Left renal pelvis (tissue), 4 donors: ENCODE measurements around the gene ZNF695. TPM values are rescaled to one million over a fixed set of nuclear protein-coding genes. Genes with fewer than 3 reads are reported as not detected.

Source experiments
- DNase-seq, 4 donors: peaks; one replicate each; pipeline ENCODE4 v3.0.0-alpha.2; 2013; ENCODE audit warnings: low read depth in 4 of 4, low spot score in 3 of 4
- polyA plus RNA-seq, 4 donors: library from polyadenylated mRNA; unstranded; fragments of 120-200 nt; gene quantifications; one replicate each; pipeline ENCODE4 v1.2.1, GENCODE V29; 2013; ENCODE audit not compliant: insufficient read length in 4 of 4

Gene ZNF695
- polyA plus RNA-seq, 4 donors, result 2.7 to 4.1 (median 3.7) TPM

- no peak for DNase-seq
Measured at GRCh38 chr1:246959944-246960693, 47.7 kb downstream of the ZNF695 start.

- no peak for DNase-seq
Measured at GRCh38 chr1:246954126-246954525, 53.7 kb downstream of the ZNF695 start.

GRCh38 chr1:246951413-246951812 lies 56.4 kb downstream of the ZNF695 start:
- no peak for DNase-seq

GRCh38 chr1:246949956-246950355 lies 57.9 kb downstream of the ZNF695 start:
- DNase-seq, result no peak

DNA sequence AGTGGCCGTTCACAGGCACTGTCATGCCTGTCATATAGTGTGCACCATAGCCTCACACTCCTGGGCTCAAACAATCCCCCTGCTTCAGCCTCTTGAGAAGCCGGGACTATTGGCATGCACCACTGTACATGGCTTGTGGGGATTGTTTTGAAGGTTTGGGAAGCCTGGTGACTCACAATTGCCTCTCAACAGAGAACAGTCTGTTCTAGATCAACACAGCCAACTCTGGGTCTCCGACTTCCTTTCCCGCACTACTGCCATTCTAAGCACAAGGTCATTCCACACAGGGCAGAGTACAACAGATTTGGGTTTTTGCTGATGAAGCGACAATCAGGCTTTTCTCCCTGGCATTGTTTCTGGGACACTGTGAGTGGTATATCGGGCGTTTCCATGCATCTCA lies 60.6 kb downstream of the ZNF695 start:
- DNase-seq, result no peak

- DNase-seq, result no peak
Measured at GRCh38 chr1:246946366-246946765, 61.5 kb downstream of the ZNF695 start.

Other genes starting within 250 kb of the ZNF695 start
- gene AHCTF1, start 76.1 kb downstream of the ZNF695 start, polyA plus RNA-seq, result 10 to 100 TPM; 44.4 to 62.7 (median 55.4) TPM
- gene ZNF670, start 70.8 kb upstream of the ZNF695 start, polyA plus RNA-seq, result 1 to 10 TPM; 5.9 to 9.1 (median 8.0) TPM
- 10 to 100 TPM; 10.4 to 16.6 (median 13.0) TPM for gene ZNF669, start 96.3 kb upstream of the ZNF695 start, polyA plus RNA-seq
- 10 to 100 TPM in 3 of 4 donors, 1 to 10 TPM in 1; 6.2 to 31.9 (median 25.0) TPM for gene ZNF124, start 164.0 kb upstream of the ZNF695 start, polyA plus RNA-seq
- under 1 TPM in 1 of 4 donors, not detected in 3; 0.15 TPM for gene VN1R5, start 248.0 kb upstream of the ZNF695 start, polyA plus RNA-seq